MM.1S (cell line): ENCODE results near the gene GGN.

Source experiments
- DNase-seq: peaks from one replicate; pipeline ENCODE4 v3.0.0-alpha.2; 2015
- H2AFZ ChIP-seq: fragments of 300-600 bp; sonication (generic); 2 replicates; pipeline ENCODE4 v1.6.0; 2016; ENCODE audit warnings: antibody characterized with exemption, low read length
- H3F3A ChIP-seq: fragments of 300-600 bp; sonication (generic); 2 replicates; pipeline ENCODE4 v1.6.1; 2016; ENCODE audit warnings: mild to moderate bottlenecking, antibody characterized with exemption, low read length, moderate library complexity, mixed read lengths; ENCODE audit not compliant: insufficient read depth
- H3K27ac ChIP-seq: fragments of 300-600 bp; sonication (generic); 2 replicates; pipeline ENCODE4 v1.5.1; 2016; ENCODE audit warnings: mild to moderate bottlenecking, low read length
- H3K27me3 ChIP-seq: fragments of 300-600 bp; sonication (generic); replicated peaks from 2 replicates; pipeline ENCODE4 v1.6.0; 2016; ENCODE audit warnings: low read length; ENCODE audit not compliant: insufficient read depth
- H3K36me3 ChIP-seq: fragments of 300-600 bp; sonication (generic); replicated peaks from 2 replicates; pipeline ENCODE4 v1.6.1; 2016; ENCODE audit warnings: mild to moderate bottlenecking, low read length, mixed read lengths; ENCODE audit not compliant: insufficient read depth
- H3K4me1 ChIP-seq: fragments of 300-600 bp; sonication (generic); 2 replicates; pipeline ENCODE4 v1.6.1; 2016; ENCODE audit warnings: low read length, mixed read lengths
- H3K4me2 ChIP-seq: fragments of 300-600 bp; sonication (generic); 2 replicates; pipeline ENCODE4 v1.6.0; 2016; ENCODE audit warnings: low read depth, low read length
- H3K4me3 ChIP-seq: fragments of 300-600 bp; sonication (generic); 2 replicates; pipeline ENCODE4 v1.5.1; 2016; ENCODE audit warnings: low read length, mixed read lengths
- H3K79me2 ChIP-seq: fragments of 300-600 bp; sonication (generic); 2 replicates; pipeline ENCODE4 v1.6.1; 2016; ENCODE audit warnings: mixed run types, low read length, mixed read lengths
- H3K9ac ChIP-seq: fragments of 300-600 bp; sonication (generic); 2 replicates; pipeline ENCODE4 v1.6.1; 2016; ENCODE audit warnings: low read length, mixed read lengths
- H3K9me2 ChIP-seq: fragments of 300-600 bp; sonication (generic); replicated peaks from 2 replicates; pipeline ENCODE4 v1.6.1; 2016; ENCODE audit warnings: mild to moderate bottlenecking, low read length, mixed read lengths; ENCODE audit not compliant: insufficient read depth
- H3K9me3 ChIP-seq: fragments of 300-600 bp; sonication (generic); replicated peaks from 2 replicates; pipeline ENCODE4 v1.6.1; 2016; ENCODE audit warnings: mild to moderate bottlenecking, low read length, mixed read lengths; ENCODE audit not compliant: insufficient read depth
- H4K20me1 ChIP-seq: fragments of 300-600 bp; sonication (generic); 2 replicates; pipeline ENCODE4 v1.6.1; 2016; ENCODE audit warnings: mild to moderate bottlenecking, low read length, moderate library complexity, mixed read lengths; ENCODE audit not compliant: insufficient read depth
- EZH2 ChIP-seq: fragments of 300-600 bp; sonication (generic); optimal IDR thresholded peaks from 2 replicates; pipeline ENCODE3; 2017; ENCODE audit warnings: low read depth, mild to moderate bottlenecking, antibody characterized with exemption, low read length, mixed read lengths
- EZH2phosphoT487 ChIP-seq: fragments of 300-600 bp; sonication (generic); IDR thresholded peaks from 2 replicates; pipeline ENCODE4 v1.6.1; 2018; ENCODE audit warnings: antibody characterized with exemption, low read length
- TF ChIP-seq, protein P1 (sequence below): fragments of 300-600 bp; sonication (generic); IDR thresholded peaks from 2 replicates; pipeline ENCODE4 v1.5.1; 2016; ENCODE audit warnings: antibody characterized with exemption, low read length, mixed read lengths

Gene GGN

DNA sequence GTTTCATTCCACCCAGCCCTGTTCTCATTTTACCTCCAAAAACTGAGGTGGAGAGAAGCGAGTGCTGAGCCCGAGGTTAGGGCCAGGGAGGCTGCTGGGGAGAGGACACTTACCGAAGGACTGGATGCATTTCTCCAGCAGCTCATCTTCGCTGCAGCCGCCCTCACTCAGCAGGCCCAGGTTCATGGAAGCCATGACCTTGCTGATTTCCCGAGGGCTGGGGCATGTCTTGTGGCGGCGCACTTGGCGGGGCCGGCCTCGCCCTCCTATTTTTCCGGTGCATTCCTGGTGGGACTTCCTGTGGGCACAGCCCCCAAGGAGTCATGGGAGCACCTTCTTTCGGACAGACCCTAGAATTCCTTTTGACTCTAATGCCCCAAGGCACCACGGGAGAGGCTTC, 34.0 kb upstream of the GGN start:
- no peak for DNase-seq
- Histone ChIP-seq H3K36me3 (no peaks in the 10 kb centered on the region), H3K79me2 (no peaks in the 10 kb centered on the region), H3K27me3 (peaks cover 60% of the 10 kb centered on the region), H4K20me1 (no peaks in the 10 kb centered on the region), H3K9ac (no peak overlapping the region), H3K27ac (no peak overlapping the region), H3F3A (no peaks in the 10 kb centered on the region), H3K9me2 (no peaks in the 10 kb centered on the region), H3K4me3 (no peak overlapping the region), H3K4me2 (no peak overlapping the region), H3K4me1 (no peaks in the 10 kb centered on the region), H3K9me3 (no peaks in the 10 kb centered on the region), H2AFZ (no peak overlapping the region)
- TF ChIP-seq, protein P1, sequence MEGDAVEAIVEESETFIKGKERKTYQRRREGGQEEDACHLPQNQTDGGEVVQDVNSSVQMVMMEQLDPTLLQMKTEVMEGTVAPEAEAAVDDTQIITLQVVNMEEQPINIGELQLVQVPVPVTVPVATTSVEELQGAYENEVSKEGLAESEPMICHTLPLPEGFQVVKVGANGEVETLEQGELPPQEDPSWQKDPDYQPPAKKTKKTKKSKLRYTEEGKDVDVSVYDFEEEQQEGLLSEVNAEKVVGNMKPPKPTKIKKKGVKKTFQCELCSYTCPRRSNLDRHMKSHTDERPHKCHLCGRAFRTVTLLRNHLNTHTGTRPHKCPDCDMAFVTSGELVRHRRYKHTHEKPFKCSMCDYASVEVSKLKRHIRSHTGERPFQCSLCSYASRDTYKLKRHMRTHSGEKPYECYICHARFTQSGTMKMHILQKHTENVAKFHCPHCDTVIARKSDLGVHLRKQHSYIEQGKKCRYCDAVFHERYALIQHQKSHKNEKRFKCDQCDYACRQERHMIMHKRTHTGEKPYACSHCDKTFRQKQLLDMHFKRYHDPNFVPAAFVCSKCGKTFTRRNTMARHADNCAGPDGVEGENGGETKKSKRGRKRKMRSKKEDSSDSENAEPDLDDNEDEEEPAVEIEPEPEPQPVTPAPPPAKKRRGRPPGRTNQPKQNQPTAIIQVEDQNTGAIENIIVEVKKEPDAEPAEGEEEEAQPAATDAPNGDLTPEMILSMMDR, result no peak
- TF ChIP-seq EZH2phosphoT487 (no peak), EZH2 (no peak)

DNA sequence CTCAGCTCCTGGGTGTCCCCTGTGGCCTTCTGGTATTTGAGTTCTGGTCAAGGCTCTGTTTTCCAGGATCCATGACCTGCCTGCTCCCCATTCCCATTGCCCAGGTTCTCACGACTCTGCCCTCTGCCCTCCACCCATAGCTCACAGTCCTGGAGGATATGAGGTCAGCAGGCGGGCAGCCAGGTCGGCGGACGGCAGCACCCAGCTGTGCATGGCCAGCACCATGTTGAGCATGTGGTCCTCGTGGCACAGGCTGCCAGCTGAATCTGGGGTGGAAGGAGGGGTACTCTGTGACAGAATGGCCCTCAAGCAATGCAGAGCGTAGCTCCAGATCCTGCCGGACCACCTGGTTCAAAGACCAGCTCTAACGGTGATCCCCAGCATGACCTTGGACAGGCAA, 33.1 kb upstream of the GGN start:
- Histone ChIP-seq H4K20me1 (no peaks in the 10 kb centered on the region), H3K9me2 (no peaks in the 10 kb centered on the region), H3K9ac (no peak overlapping the region), H2AFZ (no peak overlapping the region), H3K36me3 (no peaks in the 10 kb centered on the region), H3K9me3 (no peaks in the 10 kb centered on the region), H3K79me2 (no peaks in the 10 kb centered on the region), H3K27me3 (peaks cover 60% of the 10 kb centered on the region), H3K4me3 (no peak overlapping the region), H3F3A (no peaks in the 10 kb centered on the region), H3K27ac (no peak overlapping the region), H3K4me1 (no peaks in the 10 kb centered on the region), H3K4me2 (no peak overlapping the region)
- DNase-seq, result no peak
- TF ChIP-seq EZH2 (no peak), EZH2phosphoT487 (no peak)
- TF ChIP-seq, protein P1, result no peak

DNA sequence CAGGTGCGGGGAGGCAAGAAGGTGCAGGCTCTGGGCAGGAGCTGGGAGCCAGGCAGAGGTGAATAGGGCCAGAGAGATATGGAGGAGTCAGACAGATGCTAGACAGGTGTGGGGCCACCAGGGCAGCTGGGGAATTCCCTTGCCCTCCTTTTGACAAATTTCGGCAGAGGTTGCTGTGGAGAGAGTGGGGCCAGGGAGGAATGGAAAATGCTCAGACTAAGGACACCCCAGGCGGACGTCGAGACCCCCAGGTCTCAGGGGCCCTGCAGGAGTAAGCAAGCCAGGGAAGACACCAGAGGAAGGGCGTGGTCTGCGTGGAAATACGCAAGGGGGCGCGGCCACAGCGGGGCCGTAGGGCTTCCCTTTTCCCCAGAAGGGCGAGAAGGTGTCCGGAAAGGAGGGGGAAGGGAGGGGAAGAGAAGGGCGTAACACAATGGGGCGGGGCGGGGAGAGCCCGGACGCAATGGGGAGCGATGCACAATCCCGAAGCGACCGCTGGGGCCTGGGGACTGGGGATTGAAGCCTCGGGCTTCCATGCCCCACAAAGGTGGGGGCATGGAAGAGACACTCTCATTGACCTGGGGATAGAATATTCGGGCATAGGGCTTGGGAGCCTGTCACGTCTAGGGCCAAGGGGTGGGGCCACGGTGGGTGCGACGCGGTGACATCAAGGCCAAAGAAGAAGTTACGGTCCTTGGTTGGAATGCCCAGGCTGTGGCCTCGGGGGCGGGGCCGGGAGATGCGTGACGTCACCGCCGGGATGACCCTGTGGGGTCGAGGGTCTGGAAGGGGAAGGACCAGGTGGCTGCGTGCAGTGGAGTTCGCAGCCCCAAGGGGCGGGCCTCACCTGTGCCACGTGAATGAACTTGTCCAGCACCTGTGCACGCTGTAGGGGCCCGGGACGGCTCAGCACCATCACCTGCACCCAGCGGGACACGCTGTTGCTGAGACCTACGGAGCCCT, 30.0 kb upstream of the GGN start:
- H2AFZ ChIP-seq, result 0 out of 2 replicates have a peak overlapping the region, but pooled peaks have one; percentile 27
- H3K27ac ChIP-seq, result no peak overlapping the region

More for the DNA sequence above, 30.0 kb upstream of the GGN start:
- no peak for DNase-seq
- TF ChIP-seq, protein P1, result no peak
- TF ChIP-seq EZH2, result no peak
- TF ChIP-seq EZH2phosphoT487, result no peak
- H3K4me3 ChIP-seq, result no peak overlapping the region
- no peaks in the 10 kb centered on the region for H4K20me1 ChIP-seq
- no peaks in the 10 kb centered on the region for H3K4me1 ChIP-seq
- H3F3A ChIP-seq, result no peaks in the 10 kb centered on the region
- peaks cover 70% of the 10 kb centered on the region for H3K27me3 ChIP-seq
- H3K9ac ChIP-seq, result no peak overlapping the region
- peak overlapping the region; percentile 35 for H3K4me2 ChIP-seq
- H3K36me3 ChIP-seq, result no peaks in the 10 kb centered on the region
- H3K9me2 ChIP-seq, result no peaks in the 10 kb centered on the region
- H3K79me2 ChIP-seq, result no peaks in the 10 kb centered on the region
- H3K9me3 ChIP-seq, result no peaks in the 10 kb centered on the region
